Activated CD8-positive, alpha-beta T cell treated with anti-CD3 and anti-CD28 coated beads for 36 hours (primary cell): ENCODE measurements around the gene LRRC18. TPM values are rescaled to one million over a fixed set of nuclear protein-coding genes. Genes with fewer than 3 reads are reported as not detected.

ENCODE experiments used
- ATAC-seq: fragments of 200-7000 bp; cut with Tn5 transposase; one replicate; pipeline ENCODE4 v1.10.0; 2021; ENCODE audit warnings: mild to moderate bottlenecking, moderate library complexity
- CTCF ChIA-PET: fragments of 350-600 bp; sonication (Branson Sonifier 250); formaldehyde crosslinking; loops from one replicate; lab custom pipeline; 2021; ENCODE audit warnings: antibody characterized with exemption; lab: Charles Lee
- POLR2A ChIA-PET: fragments of 350-600 bp; sonication (Branson Sonifier 250); formaldehyde crosslinking; loops from one replicate; lab custom pipeline; 2021; ENCODE audit warnings: antibody characterized with exemption; lab: Charles Lee
- DNase-seq: peaks from one replicate; pipeline ENCODE4 v3.0.0-alpha.2; 2020
- H3K27ac Mint-ChIP-seq: one replicate; pipeline ENCODE4 v1.8.0; 2021; ENCODE audit warnings: mild to moderate bottlenecking, mixed read lengths
- H3K27me3 Mint-ChIP-seq: one replicate; pipeline ENCODE4 v1.8.0; 2021; ENCODE audit warnings: mixed read lengths
- H3K36me3 Mint-ChIP-seq: one replicate; pipeline ENCODE4 v1.8.0; 2021; ENCODE audit warnings: low read depth, mixed read lengths
- H3K4me1 Mint-ChIP-seq: one replicate; pipeline ENCODE4 v1.8.0; 2021; ENCODE audit warnings: low read depth, mixed read lengths
- H3K4me3 Mint-ChIP-seq: one replicate; pipeline ENCODE4 v1.8.0; 2021; ENCODE audit warnings: mild to moderate bottlenecking, moderate library complexity, mixed read lengths
- H3K9me3 Mint-ChIP-seq: one replicate; pipeline ENCODE4 v1.8.0; 2021; ENCODE audit warnings: mixed read lengths
- intact Hi-C: fragments of 100-400 bp; cut with micrococcal nuclease; formaldehyde crosslinking; loops from one replicate; pipeline ENCODE4 v1.10.0; 2022
- total RNA-seq, 2 experiments: library from RNA; stranded (reverse); gene quantifications; one replicate each; pipeline ENCODE4 v1.2.3, GENCODE V29; 2021
- TF ChIP-seq, protein P1 (sequence below): fragments of 200-600 bp; IDR thresholded peaks from one replicate; pipeline ENCODE4 v1.8.0; 2022; ENCODE audit warnings: antibody characterized with exemption, mild to moderate bottlenecking

The LRRC18 gene
- total RNA-seq, 2 experiments from 2014 or later = not detected

DNA sequence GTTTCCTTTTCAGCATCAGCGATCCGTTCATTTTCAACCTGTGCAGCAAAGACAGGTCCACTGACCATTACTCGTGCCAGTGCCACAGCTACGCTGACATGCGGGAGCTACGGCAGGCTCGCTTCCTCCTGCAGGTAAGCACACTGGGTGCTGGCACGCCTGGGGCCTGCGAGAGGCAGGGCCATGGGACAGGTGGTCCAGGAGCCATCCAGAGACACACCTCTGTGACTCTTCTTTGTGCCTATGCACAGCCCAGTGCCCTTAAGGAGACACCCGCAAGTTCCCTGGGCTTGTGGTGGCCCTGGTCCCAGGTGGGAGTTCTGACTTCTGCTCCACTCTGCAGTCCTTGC is 42.2 kb downstream of the LRRC18 start:
- no peaks in the 10 kb centered on the region for H3K9me3 Mint-ChIP-seq
- no peak overlapping the region for H3K27ac Mint-ChIP-seq
- intact Hi-C loops = no loop called here
- CTCF ChIA-PET = no interaction called here
- H3K4me3 Mint-ChIP-seq = no peak overlapping the region
- TF ChIP-seq, protein P1, sequence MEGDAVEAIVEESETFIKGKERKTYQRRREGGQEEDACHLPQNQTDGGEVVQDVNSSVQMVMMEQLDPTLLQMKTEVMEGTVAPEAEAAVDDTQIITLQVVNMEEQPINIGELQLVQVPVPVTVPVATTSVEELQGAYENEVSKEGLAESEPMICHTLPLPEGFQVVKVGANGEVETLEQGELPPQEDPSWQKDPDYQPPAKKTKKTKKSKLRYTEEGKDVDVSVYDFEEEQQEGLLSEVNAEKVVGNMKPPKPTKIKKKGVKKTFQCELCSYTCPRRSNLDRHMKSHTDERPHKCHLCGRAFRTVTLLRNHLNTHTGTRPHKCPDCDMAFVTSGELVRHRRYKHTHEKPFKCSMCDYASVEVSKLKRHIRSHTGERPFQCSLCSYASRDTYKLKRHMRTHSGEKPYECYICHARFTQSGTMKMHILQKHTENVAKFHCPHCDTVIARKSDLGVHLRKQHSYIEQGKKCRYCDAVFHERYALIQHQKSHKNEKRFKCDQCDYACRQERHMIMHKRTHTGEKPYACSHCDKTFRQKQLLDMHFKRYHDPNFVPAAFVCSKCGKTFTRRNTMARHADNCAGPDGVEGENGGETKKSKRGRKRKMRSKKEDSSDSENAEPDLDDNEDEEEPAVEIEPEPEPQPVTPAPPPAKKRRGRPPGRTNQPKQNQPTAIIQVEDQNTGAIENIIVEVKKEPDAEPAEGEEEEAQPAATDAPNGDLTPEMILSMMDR = no peak
- ATAC-seq = no peak
- POLR2A ChIA-PET = no interaction called here
- no peaks in the 10 kb centered on the region for H3K27me3 Mint-ChIP-seq
- H3K4me1 Mint-ChIP-seq = no peaks in the 10 kb centered on the region
- H3K36me3 Mint-ChIP-seq = no peaks in the 10 kb centered on the region
- no peak for DNase-seq

DNA sequence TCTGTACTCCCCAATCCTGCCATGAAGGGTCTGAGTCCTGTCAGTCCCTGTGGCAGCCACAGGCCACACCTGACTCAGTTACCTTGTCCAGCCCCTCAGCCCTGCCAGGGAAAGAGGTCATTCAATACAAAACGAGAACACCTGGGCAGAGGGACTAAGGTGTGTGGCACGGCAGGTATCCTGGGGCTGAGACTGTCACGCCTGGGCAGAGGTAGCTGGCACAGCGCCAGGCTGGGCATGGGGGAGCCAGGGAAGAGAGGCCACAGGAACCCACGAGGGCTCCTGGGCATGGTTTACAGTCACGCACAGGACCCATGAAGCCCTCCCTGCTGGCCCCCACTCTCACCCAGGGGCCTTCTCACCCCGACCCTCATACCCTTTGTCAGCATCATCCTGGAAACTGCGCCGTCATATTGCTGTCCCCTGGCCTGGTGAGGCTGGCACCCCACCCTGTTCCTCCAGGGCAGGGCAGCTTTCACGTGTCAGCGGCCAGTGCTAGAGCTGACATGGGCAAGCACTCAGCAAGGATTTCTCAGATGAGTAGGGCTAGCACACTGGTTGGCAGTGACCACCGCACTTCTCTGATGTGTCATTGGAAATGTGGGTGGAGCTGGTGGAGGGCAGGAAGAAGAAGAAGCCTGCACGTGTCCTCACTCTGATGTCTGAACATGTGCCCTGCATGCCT is 42.7 kb downstream of the LRRC18 start:
- Mint-ChIP-seq H3K36me3 (no peaks in the 10 kb centered on the region), H3K4me1 (no peaks in the 10 kb centered on the region), H3K4me3 (no peak overlapping the region), H3K9me3 (no peaks in the 10 kb centered on the region), H3K27ac (no peak overlapping the region), H3K27me3 (no peaks in the 10 kb centered on the region)
- DNase-seq (no peak), ATAC-seq (no peak)
- intact Hi-C loops = no loop called here
- TF ChIP-seq, protein P1 = no peak
- POLR2A ChIA-PET = no interaction called here
- CTCF ChIA-PET = no interaction called here

DNA sequence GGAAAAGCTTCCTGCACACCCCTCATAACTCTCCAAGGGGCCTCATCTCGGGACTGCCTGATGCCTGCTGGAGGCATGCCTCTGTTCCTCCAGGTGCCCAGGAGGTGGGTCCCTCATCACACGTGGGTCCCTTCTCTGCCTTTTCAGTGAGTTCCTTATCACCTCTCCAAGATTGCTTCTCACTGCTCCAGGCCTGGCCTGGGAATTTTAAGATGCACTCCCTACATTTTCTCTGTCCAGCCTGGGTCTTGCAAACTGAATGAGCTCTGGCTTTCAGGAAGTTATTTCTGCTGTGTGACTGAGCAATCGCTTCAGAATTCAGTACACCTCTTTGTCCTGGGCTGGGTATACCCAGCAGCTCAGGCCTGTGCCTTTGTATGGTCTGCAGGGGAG is 43.8 kb downstream of the LRRC18 start:
- Mint-ChIP-seq H3K27me3 (no peaks in the 10 kb centered on the region), H3K4me1 (no peaks in the 10 kb centered on the region), H3K27ac (no peak overlapping the region), H3K4me3 (no peak overlapping the region), H3K36me3 (no peaks in the 10 kb centered on the region), H3K9me3 (no peaks in the 10 kb centered on the region)
- POLR2A ChIA-PET = no interaction called here
- ATAC-seq (no peak), DNase-seq (no peak)
- intact Hi-C loops = no loop called here
- CTCF ChIA-PET = no interaction called here
- TF ChIP-seq, protein P1 = no peak

DNA sequence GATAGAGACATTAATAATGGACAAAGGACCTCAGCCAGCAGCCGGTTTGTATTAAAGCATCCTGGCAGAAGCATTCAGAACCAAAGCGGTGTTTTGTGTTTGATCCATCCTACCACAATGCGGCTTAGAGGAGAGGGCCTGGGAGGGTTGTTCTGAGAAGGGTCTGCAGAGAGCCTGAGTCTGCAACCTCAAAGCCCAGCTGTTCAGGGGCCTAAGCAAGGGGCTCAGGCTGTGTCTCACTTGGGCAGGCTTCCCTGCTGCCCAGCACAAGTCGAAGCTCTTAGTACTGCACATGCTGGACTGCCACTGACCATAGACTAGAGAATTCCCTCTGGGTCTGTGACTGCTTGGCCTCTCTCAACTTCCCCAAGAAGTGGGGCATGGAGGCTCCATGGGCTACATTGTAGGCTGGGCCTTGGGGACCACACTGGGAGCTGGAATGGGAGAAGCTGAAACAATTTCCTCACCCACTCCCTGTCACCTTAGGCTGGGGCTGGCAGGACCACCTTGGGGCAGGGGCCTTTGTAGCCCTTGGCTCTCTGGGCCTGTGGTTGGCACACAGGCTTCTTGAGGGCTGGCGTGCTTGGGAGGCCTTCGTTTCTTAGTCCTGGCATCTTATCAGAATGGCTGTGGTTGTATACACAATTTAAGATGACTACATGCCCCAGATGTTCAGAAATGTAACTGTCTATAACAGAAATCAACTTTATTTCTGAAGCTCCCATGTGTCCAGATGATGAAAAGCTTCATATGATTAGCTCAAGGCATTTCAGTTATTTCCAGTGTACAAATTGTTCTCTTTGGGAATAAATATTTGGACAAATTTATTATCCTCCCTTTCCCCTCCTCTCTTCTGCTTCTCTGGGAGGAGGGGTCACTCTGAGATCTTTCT is 44.5 kb downstream of the LRRC18 start:
- TF ChIP-seq, protein P1 = no peak
- H3K4me3 Mint-ChIP-seq = no peak overlapping the region
- H3K4me1 Mint-ChIP-seq = no peaks in the 10 kb centered on the region
- H3K27ac Mint-ChIP-seq = no peak overlapping the region
- intact Hi-C loops = no loop called here
- no peaks in the 10 kb centered on the region for H3K9me3 Mint-ChIP-seq
- no peaks in the 10 kb centered on the region for H3K36me3 Mint-ChIP-seq
- CTCF ChIA-PET = no interaction called here
- H3K27me3 Mint-ChIP-seq = no peaks in the 10 kb centered on the region
- POLR2A ChIA-PET = interaction anchor here (0.8 kb wide), 1 partner anchor 891 kb away, joined by 3 read pairs; no protein-coding TSS in a partner anchor
- no peak for DNase-seq
- ATAC-seq = no peak
